IMR-90 (cell line): ENCODE measurements around the gene MICAL1. TPM values are rescaled to one million over a fixed set of nuclear protein-coding genes. Genes with fewer than 3 reads are reported as not detected.

ENCODE experiments used
- ATAC-seq: fragments of 200-7000 bp; cut with Tn5 transposase; 2 replicates; pipeline ENCODE4 v1.9.1; 2020; ENCODE audit warnings: low read depth, mild to moderate bottlenecking, moderate library complexity
- BruUV-seq: library from RNA; stranded (reverse); fragments of 400-500 nt; replicated peaks from 2 replicates; lab custom pipeline; 2021; lab: Mats Ljungman, UMichigan
- CTCF ChIA-PET: fragments of 300-600 bp; formaldehyde crosslinking; extraction: SDS; loops from one replicate; lab custom pipeline; 2021; ENCODE audit warnings: antibody characterized with exemption; lab: Yijun Ruan, JAX
- POLR2A ChIA-PET: fragments of 300-600 bp; sonication (Branson Sonifier 250); formaldehyde crosslinking; loops from one replicate; lab custom pipeline; 2022; ENCODE audit warnings: antibody characterized with exemption; ENCODE audit not compliant: unreplicated experiment; lab: Charles Lee
- DNase-seq: peaks from one replicate; pipeline ENCODE4 v3.0.0; 2013
- H2AFZ ChIP-seq: replicated peaks from 2 replicates; pipeline ENCODE3; 2013; ENCODE audit warnings: low read length, mild to moderate bottlenecking; ENCODE audit not compliant: poor library complexity
- H2AK5ac ChIP-seq: 2 replicates; pipeline ENCODE4 v1.6.1; 2013; ENCODE audit warnings: low read depth, low read length, inconsistent platforms
- H2AK9ac ChIP-seq: replicated peaks from 2 replicates; pipeline ENCODE3; 2013; ENCODE audit warnings: mild to moderate bottlenecking, low read depth, low read length, moderate library complexity; ENCODE audit not compliant: poor library complexity
- H2BK120ac ChIP-seq: 2 replicates; pipeline ENCODE4 v1.6.1; 2013; ENCODE audit warnings: low read depth, low read length, inconsistent platforms
- H2BK15ac ChIP-seq: 3 replicates; pipeline ENCODE4 v1.6.1; 2013; ENCODE audit warnings: low read depth, low read length, inconsistent platforms
- H2BK20ac ChIP-seq: 2 replicates; pipeline ENCODE4 v1.6.1; 2013; ENCODE audit warnings: low read depth, mild to moderate bottlenecking, inconsistent platforms, low read length, moderate library complexity
- H2BK5ac ChIP-seq: 2 replicates; pipeline ENCODE4 v1.6.1; 2013; ENCODE audit warnings: mild to moderate bottlenecking, low read depth, low read length, inconsistent platforms; ENCODE audit not compliant: poor library complexity, severe bottlenecking
- H3K14ac ChIP-seq: replicated peaks from 2 replicates; pipeline ENCODE4 v1.6.1; 2013; ENCODE audit warnings: low read depth, low read length, inconsistent platforms
- H3K18ac ChIP-seq: 2 replicates; pipeline ENCODE4 v1.6.1; 2013; ENCODE audit warnings: low read depth, low read length, control low read depth
- H3K23ac ChIP-seq: 2 replicates; pipeline ENCODE4 v1.6.1; 2013; ENCODE audit warnings: low read depth, low read length, inconsistent platforms
- H3K27ac ChIP-seq: 2 replicates; pipeline ENCODE4 v1.5.1; 2013; ENCODE audit warnings: mild to moderate bottlenecking, control low read depth, low read length; ENCODE audit not compliant: insufficient read depth
- H3K27me3 ChIP-seq: 2 replicates; pipeline ENCODE4 v1.6.1; 2013; ENCODE audit warnings: low read length; ENCODE audit not compliant: control insufficient read depth, insufficient read depth
- H3K36me3 ChIP-seq: 2 replicates; pipeline ENCODE4 v1.6.1; 2013; ENCODE audit warnings: low read length, mixed read lengths; ENCODE audit not compliant: control insufficient read depth, insufficient read depth
- H3K4ac ChIP-seq: 2 replicates; pipeline ENCODE4 v1.6.1; 2013; ENCODE audit warnings: low read depth, low read length, inconsistent platforms
- H3K4me1 ChIP-seq: 2 replicates; pipeline ENCODE4 v1.6.1; 2013; ENCODE audit warnings: low read length, mixed read lengths; ENCODE audit not compliant: control insufficient read depth, insufficient read depth
- H3K4me2 ChIP-seq: 2 replicates; pipeline ENCODE4 v1.6.1; 2013; ENCODE audit warnings: low read depth, mild to moderate bottlenecking, control low read depth, low read length, moderate library complexity
- H3K4me3 ChIP-seq: 2 replicates; pipeline ENCODE4 v1.5.1; 2013; ENCODE audit warnings: low read depth, mild to moderate bottlenecking, control low read depth, low read length, moderate library complexity; ENCODE audit not compliant: insufficient read depth
- H3K56ac ChIP-seq: 2 replicates; pipeline ENCODE4 v1.6.1; 2013; ENCODE audit warnings: low read length, inconsistent platforms; ENCODE audit not compliant: insufficient read depth; ENCODE audit errors: extremely low read depth
- H3K79me1 ChIP-seq, 2 experiments: 2 replicates each; pipeline ENCODE4 v1.6.1; 2013; ENCODE audit warnings: low read length in 2 of 2, inconsistent platforms in 1 of 2, low read depth in 1 of 2
- H3K9ac ChIP-seq: 2 replicates; pipeline ENCODE4 v1.6.1; 2013; ENCODE audit warnings: low read depth, low read length, control low read depth
- H3K9me1 ChIP-seq: 2 replicates; pipeline ENCODE4 v1.6.1; 2013; ENCODE audit warnings: low read length, inconsistent platforms; ENCODE audit not compliant: insufficient read depth
- H3K9me3 ChIP-seq: 2 replicates; pipeline ENCODE4 v1.6.1; 2013; ENCODE audit warnings: low read length; ENCODE audit not compliant: control insufficient read depth, insufficient read depth
- H4K20me1 ChIP-seq: 2 replicates; pipeline ENCODE4 v1.6.1; 2013; ENCODE audit warnings: low read length, inconsistent platforms; ENCODE audit not compliant: insufficient read depth
- H4K5ac ChIP-seq: 2 replicates; pipeline ENCODE4 v1.6.1; 2013; ENCODE audit warnings: mild to moderate bottlenecking, low read depth, low read length, control low read depth
- H4K8ac ChIP-seq, 2 experiments: 2 replicates each; pipeline ENCODE4 v1.6.1; 2013; ENCODE audit warnings: low read depth in 2 of 2, low read length in 2 of 2, control low read depth in 1 of 2, inconsistent platforms in 1 of 2
- H4K91ac ChIP-seq: 2 replicates; pipeline ENCODE4 v1.6.1; 2013; ENCODE audit warnings: low read depth, low read length, inconsistent platforms; ENCODE audit not compliant: insufficient read depth
- CEBPB ChIP-seq: IDR thresholded peaks from 2 replicates; pipeline ENCODE4 v1.6.1; 2012; ENCODE audit warnings: low read depth, low read length, improper control_type of control experiment
- CTCF ChIP-seq: conservative IDR thresholded peaks from 2 replicates; pipeline ENCODE4 v1.5.1; 2012; ENCODE audit warnings: mild to moderate bottlenecking, low read depth, low read length, improper control_type of control experiment
- FOS ChIP-seq: fragments of 150-350 bp; IDR thresholded peaks from 2 replicates; pipeline ENCODE4 v1.6.1; 2016; ENCODE audit warnings: low read depth, low read length
- MAZ ChIP-seq: IDR thresholded peaks from 2 replicates; pipeline ENCODE4 v1.6.1; 2012; ENCODE audit warnings: low read depth, mild to moderate bottlenecking, low read length, improper control_type of control experiment, moderate library complexity, borderline replicate concordance
- MXI1 ChIP-seq: IDR thresholded peaks from 2 replicates; pipeline ENCODE4 v1.6.1; 2012; ENCODE audit warnings: low read depth, mild to moderate bottlenecking, low read length, moderate library complexity, borderline replicate concordance
- RFX5 ChIP-seq: IDR thresholded peaks from 2 replicates; pipeline ENCODE4 v1.8.0; 2012; ENCODE audit warnings: low read depth, mild to moderate bottlenecking, low read length, moderate library complexity
- WGBS, 2 experiments: methylation state at CpG; one replicate each; pipeline versions ENCODE4 v1.1.5 to v1.1.7; 2013; ENCODE audit warnings: missing lambda C conversion rate in 2 of 2; ENCODE audit not compliant: insufficient read length in 1 of 2; ENCODE audit errors: extremely low coverage in 2 of 2; 5-methylcytosine and 5-hydroxymethylcytosine counted together
- dilution Hi-C: fragments of 300-500 bp; cut with HindIII; formaldehyde crosslinking; loops from one replicate; pipeline ENCODE4 v1.14.3; 2018; ENCODE audit warnings: low sequenced_read_pairs; ENCODE audit not compliant: unreplicated experiment
- in situ Hi-C: fragments of 300-500 bp; cut with MboI; formaldehyde crosslinking; loops from 3 replicates; pipeline ENCODE4 v1.14.3; 2019; ENCODE audit warnings: low sequenced_read_pairs, inconsistent platforms, mixed read lengths
- intact Hi-C: fragments of 100-400 bp; cut with micrococcal nuclease; formaldehyde crosslinking; loops from 2 replicates; pipeline ENCODE4 v1.10.0; 2022
- polyA plus RNA-seq, 3 experiments: library from polyadenylated mRNA; depleted of rRNA; stranded (reverse); fragments of >200 nt; gene quantifications; 2 replicates each; pipeline ENCODE4 v1.2.3, GENCODE V29; 2012; ENCODE audit warnings: low replicate concordance in 1 of 3
- total RNA-seq: library from RNA; depleted of rRNA; stranded (reverse); fragments of >200 nt; gene quantifications from 2 replicates; pipeline ENCODE4 v1.2.3, GENCODE V29; 2012

Gene MICAL1
- total and polyA plus RNA-seq, 2 of the 4 experiments (the other 2 are of a cell fraction) = 30.5 to 57.1 TPM

- Histone ChIP-seq H3K4ac (peak overlapping the region; percentile 71), H4K91ac (no peak overlapping the region; the same call in 1 of the 2 replicates), H3K27ac (peak overlapping the region; percentile 48), H2AK9ac (peak overlapping the region; percentile 66), H3K4me2 (peak overlapping the region; percentile 93), H2BK20ac (no peak overlapping the region), H2AFZ (peak overlapping the region; percentile 99), H2AK5ac (peak overlapping the region; percentile 73), H3K9me3 (no peaks in the 10 kb centered on the region), H3K27me3 (no peaks in the 10 kb centered on the region), H3K18ac (peak overlapping the region; percentile 4; the same call in 1 of the 2 replicates), H3K9ac (peak overlapping the region; percentile 72), H3K4me1 (peaks cover 8% of the 10 kb centered on the region), H2BK5ac (peak overlapping the region; percentile 25), H4K8ac (peak overlapping the region; percentile 46 to 79; a peak in 2 of 4 replicates), H3K36me3 (peaks cover 36% of the 10 kb centered on the region), H4K20me1 (no peaks in the 10 kb centered on the region), H2BK120ac (0 out of 2 replicates have a peak overlapping the region, but pooled peaks have one; percentile 4), H3K23ac (peak overlapping the region; percentile 74), H3K79me1 (peaks cover 0 to 16% of the 10 kb centered on the region in 2 experiments; a peak in 2 of 4 replicates), H3K4me3 (peak overlapping the region; percentile 70), H3K14ac (peak overlapping the region; percentile 71; the same call in 1 of the 2 replicates), H4K5ac (no peak overlapping the region), H2BK15ac (no peak overlapping the region), H3K9me1 (peaks cover 13% of the 10 kb centered on the region), H3K56ac (peak overlapping the region; percentile 49; the same call in 1 of the 2 replicates)
- BruUV-seq = no TSS peak
- intact Hi-C loops = no loop called here
- dilution Hi-C loops = no loop called here
- peak; percentile 76 for TF ChIP-seq CEBPB
- no peak for TF ChIP-seq RFX5
- 0 out of 2 replicates have a peak, but pooled peaks have one; percentile 12 for TF ChIP-seq CTCF
- TF ChIP-seq FOS = no peak
- TF ChIP-seq MXI1 = no peak
- no peak for TF ChIP-seq MAZ
- POLR2A ChIA-PET = no interaction called here
- 0% methylated on average over 3 of the region's 31 CpGs; no CpG with 5 or more reads in 1 of the 2 experiments for WGBS, 2 experiments
- peak; percentile 37 for ATAC-seq
- in situ Hi-C loops = no loop called here
- CTCF ChIA-PET = interaction anchor here (0.6 to 0.9 kb wide), 2 partner anchors 24 to 28 kb away, joined by 3 to 10 read pairs; no protein-coding TSS in a partner anchor
- DNase-seq = peak; percentile 47
Measured at GRCh38 chr6:109441069-109441816, 14.3 kb downstream of the MICAL1 start.
